SKM-1 (cell line): ENCODE measurements around the gene GPRIN1.
"Not testable (repeated sequence)": the region's sequence is repeated elsewhere in the genome, so short reads cannot be mapped to it uniquely, and the experiment has no call there.

Experiments used
- DNase-seq: peaks from one replicate; lab custom pipeline; 2025; ENCODE audit not compliant: unreplicated experiment; lab: John Stamatoyannopoulos, UW

GPRIN1 gene

GRCh38 chr5:176575488-176576422 lies 34.2 kb downstream of the GPRIN1 start:
- no peak for DNase-seq

- DNase-seq: no peak
Observed at GRCh38 chr5:176575066-176575465, 34.9 kb downstream of the GPRIN1 start.

DNA sequence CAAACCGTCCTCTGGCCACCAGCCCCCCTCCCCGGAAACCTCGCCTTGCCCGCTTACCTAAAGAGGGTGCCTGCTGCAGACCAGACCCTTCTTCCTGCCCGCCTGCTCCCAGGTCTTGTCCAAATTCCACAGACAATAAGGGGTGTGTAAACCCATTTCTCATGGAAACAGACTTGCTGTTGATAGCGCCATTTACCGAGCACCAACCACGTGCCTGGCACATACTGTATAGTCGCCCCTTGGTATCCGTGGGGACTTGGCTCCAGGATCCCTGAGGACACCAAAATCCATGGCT lies 35.7 kb downstream of the GPRIN1 start:
- no peak for DNase-seq

DNA sequence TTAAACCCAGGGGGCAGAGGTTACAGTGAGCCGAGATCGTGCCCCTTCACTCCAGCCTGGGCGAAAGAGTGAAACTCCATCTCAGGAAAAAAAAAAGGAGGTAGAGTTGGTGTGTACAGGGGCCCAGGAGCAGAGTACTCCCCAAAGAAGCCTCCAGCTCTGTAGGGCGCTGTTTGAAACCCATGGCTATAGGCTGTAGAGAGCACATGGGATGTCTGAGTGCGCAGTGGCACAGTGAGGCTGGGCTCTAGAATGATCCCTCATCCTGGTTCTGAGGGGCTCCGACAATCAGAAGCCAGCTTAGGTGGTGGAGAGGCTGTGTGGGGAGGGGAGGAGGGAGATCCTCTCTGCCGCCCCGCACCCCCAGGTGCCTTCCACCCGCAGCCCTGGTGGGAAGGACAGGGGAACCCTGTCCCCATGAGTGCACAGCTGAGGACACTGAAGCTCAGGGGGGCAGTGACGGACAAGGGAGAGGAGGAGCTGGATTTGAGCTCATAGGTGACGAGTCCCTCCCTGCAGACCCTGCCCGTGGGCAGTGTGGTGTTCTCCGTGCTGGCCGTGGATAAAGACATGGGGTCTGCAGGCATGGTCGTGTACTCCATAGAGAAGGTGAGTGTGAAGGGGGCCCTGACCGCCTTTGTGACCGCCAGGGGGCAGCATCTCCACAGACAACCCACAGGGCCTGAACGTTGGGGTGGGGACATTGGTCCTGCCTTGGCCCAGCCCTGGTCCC lies 36.2 kb downstream of the GPRIN1 start:
- no peak for DNase-seq

GRCh38 chr5:176570044-176570443 lies 39.9 kb downstream of the GPRIN1 start:
- no peak for DNase-seq

- DNase-seq: no peak
Observed at GRCh38 chr5:176568657-176569056, 41.3 kb downstream of the GPRIN1 start.

DNA sequence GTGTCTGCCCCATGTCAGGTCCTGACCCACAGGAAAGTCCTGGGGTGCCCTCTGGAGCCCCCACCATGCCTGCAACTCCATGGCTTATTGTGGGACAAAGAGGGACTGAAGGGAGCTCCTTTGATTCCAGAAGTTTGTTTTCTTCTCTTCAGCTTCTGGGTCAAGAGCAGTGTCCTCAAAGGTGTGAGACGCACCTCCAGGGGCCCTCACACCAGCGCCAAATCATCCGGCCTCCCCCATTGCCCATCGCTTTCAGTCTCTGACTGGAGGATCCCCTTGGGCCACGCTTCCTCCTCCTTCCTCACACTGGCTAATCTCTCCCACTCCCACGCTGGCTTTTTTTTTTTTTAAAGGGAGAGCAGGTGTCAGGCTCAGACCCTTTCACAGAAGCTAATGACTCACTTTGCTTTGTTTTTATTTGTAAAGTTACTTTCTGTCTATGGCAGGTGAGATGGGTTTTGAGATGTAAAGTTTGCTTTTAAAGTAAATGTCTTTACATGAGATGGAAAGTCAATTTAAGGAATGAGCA lies 44.1 kb downstream of the GPRIN1 start:
- no peak for DNase-seq

GRCh38 chr5:176564002-176564401 lies 46.0 kb downstream of the GPRIN1 start:
- no peak for DNase-seq

- no peak for DNase-seq
Observed at GRCh38 chr5:176562189-176562588, 47.8 kb downstream of the GPRIN1 start.

- no peak for DNase-seq
Observed at GRCh38 chr5:176561259-176561658, 48.7 kb downstream of the GPRIN1 start.

- DNase-seq: no peak
Observed at GRCh38 chr5:176560364-176560763, 49.6 kb downstream of the GPRIN1 start.

DNA sequence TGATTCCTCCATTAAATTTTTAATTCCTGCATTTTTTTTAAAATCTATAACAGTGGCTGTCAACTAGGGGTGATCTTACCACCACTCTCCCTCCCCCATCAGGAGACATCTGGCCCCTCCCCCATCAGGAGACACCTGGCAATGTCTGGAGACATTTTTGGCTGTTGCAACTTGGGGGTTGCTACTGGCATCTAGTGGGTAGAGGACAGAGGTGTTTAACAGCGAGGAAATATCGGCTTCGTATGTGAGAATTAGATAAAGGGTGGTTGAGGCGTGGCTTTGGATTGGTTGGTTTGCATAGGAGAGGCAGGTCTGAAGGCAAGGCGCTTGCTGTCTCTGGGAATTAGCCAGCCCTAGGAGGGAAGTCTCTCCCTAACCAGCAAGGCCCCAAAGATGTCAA lies 50.3 kb downstream of the GPRIN1 start:
- no peak for DNase-seq

DNA sequence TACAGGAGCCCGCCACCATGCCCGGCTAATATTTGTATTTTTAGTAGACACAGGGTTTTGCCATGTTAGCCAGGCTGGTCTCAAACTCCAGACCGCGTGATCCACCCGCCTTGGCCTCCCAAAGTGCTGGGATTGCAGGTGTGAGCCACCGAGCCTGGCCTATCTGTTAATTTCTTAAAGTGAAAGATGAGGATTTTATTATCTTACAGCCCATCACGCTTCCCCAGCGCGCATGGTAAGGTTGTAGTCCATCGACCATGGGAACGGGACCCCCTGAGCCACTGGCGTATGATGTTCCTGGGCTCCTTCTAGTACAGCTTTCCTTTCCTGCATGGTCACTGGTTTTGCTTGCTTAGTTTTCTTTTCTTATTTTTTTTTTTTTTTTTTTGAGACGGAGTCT lies 52.1 kb downstream of the GPRIN1 start:
- no peak for DNase-seq

DNA sequence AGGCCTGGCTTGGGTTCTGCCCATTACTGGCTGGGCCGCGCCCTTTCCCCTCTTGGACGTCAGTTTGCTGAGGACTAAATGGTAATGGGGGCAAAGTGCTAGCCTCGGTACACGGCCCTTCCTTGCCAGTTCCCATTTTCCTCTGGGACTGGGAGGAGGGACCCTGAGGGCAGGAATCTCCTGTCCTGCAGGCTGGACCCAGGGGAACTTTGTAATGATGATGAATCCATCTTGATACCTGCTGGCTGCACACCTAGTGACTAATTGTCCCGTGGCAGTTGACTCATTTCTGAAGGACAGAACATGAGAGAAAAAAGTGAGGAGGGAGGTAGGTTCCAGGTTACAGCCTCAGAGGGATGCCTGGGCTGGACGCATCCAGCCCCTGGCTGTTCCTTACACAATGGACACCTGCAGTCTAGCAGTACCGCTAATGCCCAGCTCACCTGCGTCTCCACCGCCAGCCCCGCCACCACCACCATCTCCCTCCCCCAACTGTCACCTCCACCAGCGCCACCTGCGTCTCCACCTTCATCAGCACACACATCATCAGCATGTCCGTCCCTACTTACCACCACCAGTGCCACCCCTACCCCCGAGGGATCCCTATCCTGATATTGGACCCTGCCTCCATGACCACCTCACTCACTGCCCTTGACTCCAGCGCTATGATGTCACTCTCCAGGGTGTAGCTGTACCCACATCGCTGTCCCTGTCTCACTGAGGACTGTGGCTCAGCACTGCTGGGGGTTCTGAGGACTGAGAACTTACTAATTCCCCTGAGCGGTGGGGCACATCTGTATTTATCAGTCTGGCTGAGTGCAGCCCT lies 56.5 kb downstream of the GPRIN1 start:
- no peak for DNase-seq

DNA sequence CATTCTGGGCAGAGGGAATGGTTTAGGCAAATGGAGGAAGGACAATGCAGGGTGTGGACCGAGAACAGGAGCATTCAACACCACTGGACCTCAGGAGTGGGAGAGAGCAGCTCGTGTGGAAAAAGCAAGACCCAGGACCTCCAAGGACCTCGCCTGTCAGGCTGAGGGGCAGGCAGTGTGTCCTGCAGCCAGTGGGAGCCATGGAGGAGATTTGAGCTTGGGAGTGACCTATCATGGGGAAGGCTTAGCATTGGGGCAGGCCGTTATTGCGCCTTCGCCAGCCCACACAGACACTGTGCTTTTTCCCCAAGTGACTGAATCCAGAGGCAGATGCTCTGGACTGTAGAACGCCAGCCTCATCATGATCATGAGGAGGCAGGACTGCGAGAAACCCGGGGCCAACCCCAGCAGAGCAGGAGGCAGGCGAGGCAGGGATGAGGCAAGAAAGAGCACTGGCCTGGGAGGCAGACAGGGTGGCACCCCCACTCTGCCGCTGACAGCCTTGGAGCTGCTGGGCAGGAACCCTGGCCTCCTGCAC lies 57.6 kb downstream of the GPRIN1 start:
- DNase-seq: no peak

DNA sequence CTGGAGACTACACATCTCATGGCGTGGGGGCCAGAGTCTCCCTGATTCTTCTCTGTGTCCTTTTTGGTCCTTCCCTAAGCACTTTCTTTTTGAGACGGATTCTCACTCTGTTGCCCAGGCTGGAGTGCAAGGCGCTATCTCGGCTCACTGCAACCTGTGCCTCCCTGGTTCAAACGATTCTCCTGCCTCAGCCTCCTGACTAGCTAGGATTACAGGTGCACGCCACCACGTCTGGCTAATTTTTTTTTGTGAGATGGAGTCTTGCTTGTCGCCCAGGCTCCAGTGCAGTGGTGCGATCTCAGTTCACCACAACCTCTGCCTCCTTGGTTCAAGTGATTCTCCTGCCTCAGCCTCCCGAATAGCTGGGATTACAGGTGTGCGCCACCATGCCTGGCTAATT lies 59.0 kb downstream of the GPRIN1 start:
- DNase-seq: not testable (repeated sequence)

DNA sequence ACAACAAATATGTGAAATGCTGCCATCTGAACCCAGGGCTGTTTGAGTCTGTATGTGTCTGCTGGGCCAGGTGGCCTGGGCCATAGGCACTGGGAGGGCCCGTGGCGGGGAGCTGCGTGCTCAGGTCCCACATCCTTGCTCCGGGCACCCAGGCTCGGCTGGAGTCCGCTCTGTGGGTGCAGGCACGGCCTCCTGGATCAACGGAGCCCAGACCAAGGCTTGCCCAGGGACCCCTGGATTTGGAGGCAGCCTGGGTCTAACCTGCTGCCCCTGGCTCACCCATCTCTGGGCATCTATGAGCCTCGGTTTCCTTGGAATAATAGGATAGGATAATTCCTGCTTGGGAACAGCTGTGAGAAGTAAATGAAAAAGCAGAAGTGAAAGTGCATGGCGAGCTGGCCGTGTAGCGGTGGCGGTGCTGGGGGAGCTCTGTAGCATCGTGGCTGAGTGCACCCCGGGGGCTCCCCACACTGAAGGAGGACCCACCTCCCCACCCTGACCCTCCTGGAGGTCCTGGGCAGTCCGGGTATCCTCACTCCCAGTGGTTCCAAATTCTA lies 59.6 kb downstream of the GPRIN1 start:
- DNase-seq: no peak

DNA sequence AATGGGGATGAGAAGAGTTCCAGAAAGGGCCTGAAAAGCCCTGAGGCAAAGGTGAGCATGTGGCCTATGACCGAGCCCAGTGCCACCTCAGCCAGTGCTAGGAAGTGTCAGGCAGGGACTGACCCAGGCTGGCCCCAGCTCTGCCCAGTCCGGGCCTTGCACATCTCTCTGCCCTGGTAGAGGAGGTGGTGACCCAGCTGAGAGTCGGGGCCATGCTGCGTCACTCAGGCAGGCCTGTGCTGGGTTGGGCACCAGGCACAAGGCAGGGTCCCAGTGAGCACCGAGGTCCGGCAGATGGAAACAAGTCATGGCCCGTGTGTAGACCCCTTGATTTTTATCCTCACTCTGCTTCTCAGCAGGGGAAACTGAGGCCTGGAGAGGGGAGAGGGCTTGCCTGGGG lies 60.1 kb downstream of the GPRIN1 start:
- DNase-seq: no peak

DNA sequence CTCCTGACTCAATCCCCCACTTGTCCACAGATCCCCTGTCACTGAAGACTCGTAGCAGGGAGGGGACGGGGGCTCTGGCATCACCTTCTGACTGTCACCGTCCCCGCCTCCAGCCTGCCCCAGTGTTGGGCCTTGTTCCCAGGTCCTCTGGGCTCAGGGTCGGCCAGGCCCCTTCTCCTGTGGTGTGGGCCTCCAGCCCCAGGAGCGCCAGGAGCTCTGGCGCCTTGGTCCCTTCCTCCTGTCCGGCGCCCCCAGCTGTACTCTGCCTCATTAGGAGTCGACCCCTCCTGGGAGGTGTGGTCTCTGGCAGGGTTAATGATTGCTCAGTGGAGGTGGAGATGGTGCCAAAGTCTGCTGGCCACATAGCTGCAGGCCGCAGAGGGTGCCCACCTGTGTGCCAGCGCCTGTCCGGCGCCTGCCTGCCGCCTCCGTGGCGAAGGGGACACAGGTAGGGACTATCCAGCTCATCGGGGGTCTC lies 61.0 kb downstream of the GPRIN1 start, which contains the start of gene CDHR2:
Gene CDHR2, plus strand, starts transcription at position 376 of the 478 bp plus-strand sequence. CDS start 16,011 bp downstream, outside the sequence.
- DNase-seq: no peak

DNA sequence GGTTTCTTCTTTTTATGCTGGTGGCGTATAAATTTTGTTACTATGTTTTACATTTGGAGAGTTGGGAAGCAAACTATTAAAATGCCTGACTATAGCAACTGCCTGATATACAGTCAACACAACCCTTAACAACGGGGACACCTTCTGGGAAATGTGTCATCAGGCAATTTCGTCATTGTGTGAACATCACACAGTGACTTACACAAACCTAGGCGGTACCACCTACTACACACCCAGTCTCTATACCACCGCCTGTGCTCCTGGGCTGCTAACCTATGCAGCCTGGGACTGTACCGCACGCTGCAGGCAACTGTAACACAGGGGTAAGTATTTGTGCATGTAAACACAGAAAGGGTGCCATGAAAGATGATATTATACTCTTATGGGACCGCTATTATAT lies 62.2 kb downstream of the GPRIN1 start:
- no peak for DNase-seq
